ENCODE results near the gene MCU.

DNA sequence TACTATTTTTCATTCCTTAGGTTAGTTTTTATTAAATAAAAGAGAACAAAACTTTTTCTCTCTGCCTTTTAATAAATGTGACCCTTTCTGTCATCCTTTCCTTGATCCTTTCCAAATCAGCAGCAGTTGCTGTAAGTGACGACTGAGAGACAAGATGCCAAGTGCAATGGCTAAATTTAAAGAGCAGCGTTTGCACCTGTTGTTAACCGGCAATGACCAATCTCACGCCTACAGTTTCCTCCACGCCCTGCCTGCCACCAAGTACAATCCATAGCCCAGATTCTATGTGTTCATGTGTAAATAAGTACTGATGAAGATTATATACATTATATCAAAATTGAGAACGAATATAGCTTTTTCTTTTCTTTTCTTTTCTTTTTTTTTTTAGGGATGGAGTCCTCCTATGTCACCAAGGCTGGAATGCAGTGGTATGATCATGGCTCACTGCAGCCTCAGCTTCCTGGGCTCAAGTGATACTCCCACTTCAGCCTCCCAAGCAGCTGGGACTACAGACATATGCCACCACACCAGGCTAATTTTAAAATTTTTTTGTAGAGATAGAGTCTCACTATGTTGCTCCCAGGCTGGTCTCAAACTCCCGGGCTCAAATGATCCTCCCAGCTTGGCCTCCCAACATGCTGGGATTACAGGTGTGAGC lies 6.5 kb upstream of the MCU start:
- TF ChIP-seq, protein P1, sequence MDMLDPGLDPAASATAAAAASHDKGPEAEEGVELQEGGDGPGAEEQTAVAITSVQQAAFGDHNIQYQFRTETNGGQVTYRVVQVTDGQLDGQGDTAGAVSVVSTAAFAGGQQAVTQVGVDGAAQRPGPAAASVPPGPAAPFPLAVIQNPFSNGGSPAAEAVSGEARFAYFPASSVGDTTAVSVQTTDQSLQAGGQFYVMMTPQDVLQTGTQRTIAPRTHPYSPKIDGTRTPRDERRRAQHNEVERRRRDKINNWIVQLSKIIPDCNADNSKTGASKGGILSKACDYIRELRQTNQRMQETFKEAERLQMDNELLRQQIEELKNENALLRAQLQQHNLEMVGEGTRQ (IDR thresholded peaks at IDR 0.05; ENCODE audit: low read depth, low read length): no peak
- TF ChIP-seq, protein P2, sequence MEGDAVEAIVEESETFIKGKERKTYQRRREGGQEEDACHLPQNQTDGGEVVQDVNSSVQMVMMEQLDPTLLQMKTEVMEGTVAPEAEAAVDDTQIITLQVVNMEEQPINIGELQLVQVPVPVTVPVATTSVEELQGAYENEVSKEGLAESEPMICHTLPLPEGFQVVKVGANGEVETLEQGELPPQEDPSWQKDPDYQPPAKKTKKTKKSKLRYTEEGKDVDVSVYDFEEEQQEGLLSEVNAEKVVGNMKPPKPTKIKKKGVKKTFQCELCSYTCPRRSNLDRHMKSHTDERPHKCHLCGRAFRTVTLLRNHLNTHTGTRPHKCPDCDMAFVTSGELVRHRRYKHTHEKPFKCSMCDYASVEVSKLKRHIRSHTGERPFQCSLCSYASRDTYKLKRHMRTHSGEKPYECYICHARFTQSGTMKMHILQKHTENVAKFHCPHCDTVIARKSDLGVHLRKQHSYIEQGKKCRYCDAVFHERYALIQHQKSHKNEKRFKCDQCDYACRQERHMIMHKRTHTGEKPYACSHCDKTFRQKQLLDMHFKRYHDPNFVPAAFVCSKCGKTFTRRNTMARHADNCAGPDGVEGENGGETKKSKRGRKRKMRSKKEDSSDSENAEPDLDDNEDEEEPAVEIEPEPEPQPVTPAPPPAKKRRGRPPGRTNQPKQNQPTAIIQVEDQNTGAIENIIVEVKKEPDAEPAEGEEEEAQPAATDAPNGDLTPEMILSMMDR (conservative IDR thresholded peaks at IDR 0.05; ENCODE audit: low read depth, low read length): no peak
- TF ChIP-seq MAZ (IDR thresholded peaks at IDR 0.05; ENCODE audit: borderline replicate concordance, low read depth, low read length) (no peak), POLR2A (IDR thresholded peaks at IDR 0.05; ENCODE audit: low read depth, low read length) (no peak), CEBPB (IDR thresholded peaks at IDR 0.05; ENCODE audit: low read depth, low read length) (no peak), BHLHE40 (IDR thresholded peaks at IDR 0.05; ENCODE audit: low read depth, low read length) (no peak), SMC3 (IDR thresholded peaks at IDR 0.05; ENCODE audit: low read depth, low read length) (no peak), MXI1 (IDR thresholded peaks at IDR 0.05; ENCODE audit: borderline replicate concordance, low read depth, low read length) (no peak), RFX5 (IDR thresholded peaks at IDR 0.05; ENCODE audit: low read depth, low read length) (no peak), RAD21 (IDR thresholded peaks at IDR 0.05; ENCODE audit: low read length) (no peak), RCOR1 (IDR thresholded peaks at IDR 0.05; ENCODE audit: insufficient replicate concordance, low read length) (no peak)

Data from IMR-90 (cell line).